ENCODE measurements around the gene WWOX.

Gene WWOX

DNA sequence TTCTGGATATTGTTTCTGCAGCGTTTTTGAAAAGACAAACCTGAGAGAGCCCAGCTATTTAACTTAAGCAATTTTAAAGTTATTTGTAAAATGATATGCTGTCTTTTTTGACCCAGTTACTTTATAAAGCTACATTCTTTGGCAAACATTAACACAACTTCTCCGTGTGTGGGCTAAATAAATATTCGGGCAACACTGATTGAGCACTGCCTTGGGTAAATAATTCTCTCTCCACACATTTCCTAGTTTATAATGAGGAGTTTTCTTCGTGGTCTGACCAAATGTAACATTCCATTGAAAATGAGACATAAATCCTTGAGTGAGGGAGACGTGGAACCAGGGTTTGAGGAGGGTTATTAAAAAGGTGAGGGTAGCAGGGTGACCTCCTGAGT is 142.8 kb downstream of the WWOX start:
- FAIRE-seq, result no peak
- TF ChIP-seq, protein P1, sequence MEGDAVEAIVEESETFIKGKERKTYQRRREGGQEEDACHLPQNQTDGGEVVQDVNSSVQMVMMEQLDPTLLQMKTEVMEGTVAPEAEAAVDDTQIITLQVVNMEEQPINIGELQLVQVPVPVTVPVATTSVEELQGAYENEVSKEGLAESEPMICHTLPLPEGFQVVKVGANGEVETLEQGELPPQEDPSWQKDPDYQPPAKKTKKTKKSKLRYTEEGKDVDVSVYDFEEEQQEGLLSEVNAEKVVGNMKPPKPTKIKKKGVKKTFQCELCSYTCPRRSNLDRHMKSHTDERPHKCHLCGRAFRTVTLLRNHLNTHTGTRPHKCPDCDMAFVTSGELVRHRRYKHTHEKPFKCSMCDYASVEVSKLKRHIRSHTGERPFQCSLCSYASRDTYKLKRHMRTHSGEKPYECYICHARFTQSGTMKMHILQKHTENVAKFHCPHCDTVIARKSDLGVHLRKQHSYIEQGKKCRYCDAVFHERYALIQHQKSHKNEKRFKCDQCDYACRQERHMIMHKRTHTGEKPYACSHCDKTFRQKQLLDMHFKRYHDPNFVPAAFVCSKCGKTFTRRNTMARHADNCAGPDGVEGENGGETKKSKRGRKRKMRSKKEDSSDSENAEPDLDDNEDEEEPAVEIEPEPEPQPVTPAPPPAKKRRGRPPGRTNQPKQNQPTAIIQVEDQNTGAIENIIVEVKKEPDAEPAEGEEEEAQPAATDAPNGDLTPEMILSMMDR (IDR thresholded peaks at IDR 0.05; ENCODE audit: insufficient read depth, missing control alignments), result no peak
- no peak for DNase-seq (ENCODE audit: insufficient read length, low spot score)

DNA sequence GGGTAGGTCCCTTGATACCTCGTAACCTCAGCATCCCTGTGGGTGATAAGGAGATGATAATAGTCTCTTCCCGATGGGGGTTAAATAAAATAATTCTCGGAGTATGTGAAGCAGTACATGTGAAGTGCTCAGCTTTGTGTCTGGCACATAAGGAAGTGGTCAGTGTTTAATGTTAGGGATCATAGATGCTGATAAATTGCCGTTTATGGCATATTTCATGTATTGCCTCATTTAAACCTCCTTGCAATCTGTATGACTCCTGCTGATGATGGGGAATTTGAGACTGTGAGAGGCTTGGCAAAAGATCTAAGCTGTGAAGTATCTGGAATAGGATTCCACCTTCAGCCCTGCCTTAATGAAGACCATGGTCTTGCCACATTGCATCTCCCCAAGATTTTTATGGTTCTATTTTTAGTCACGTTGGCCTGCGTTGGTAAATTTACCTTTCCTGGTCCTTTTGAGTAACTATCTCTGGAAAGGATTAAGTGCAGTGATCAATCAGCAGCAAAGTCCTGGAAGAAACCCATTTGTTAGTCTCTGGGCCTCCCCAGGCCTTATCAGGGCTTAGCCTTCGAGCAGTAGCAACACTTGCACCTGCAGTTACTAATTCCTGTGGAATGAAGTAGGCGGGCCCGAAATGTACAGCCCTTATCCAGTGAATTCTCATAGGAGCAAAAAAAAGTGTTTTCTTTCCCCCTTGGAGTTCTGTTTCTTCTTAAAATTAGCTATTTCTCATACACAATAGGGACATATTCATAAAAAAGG is 144.9 kb downstream of the WWOX start:
- DNase-seq (ENCODE audit: insufficient read length, low spot score) (no peak), FAIRE-seq (no peak)
- TF ChIP-seq, protein P1 (IDR thresholded peaks at IDR 0.05; ENCODE audit: insufficient read depth, missing control alignments), result no peak

DNA sequence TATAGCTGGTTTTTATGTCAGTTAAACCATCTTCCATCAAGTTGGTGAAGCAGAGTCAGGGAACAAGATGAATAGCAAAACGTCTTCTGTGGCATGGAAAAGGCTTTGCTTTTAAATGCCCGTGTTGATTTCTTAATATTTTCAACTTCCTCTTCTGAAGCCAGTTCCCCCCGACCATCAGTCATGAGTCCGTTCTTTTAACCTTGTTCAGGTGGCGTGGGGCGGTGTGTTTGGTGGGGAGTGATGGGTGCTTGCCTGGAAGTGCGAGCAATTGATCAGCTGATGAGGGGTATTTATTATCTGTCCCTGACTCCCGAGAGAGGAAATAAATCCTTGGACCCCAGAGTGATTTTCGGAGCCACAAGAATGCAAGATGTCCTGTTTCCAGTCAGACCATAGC is 147.1 kb downstream of the WWOX start:
- FAIRE-seq (no peak), DNase-seq (ENCODE audit: insufficient read length, low spot score) (no peak)
- TF ChIP-seq, protein P1 (IDR thresholded peaks at IDR 0.05; ENCODE audit: insufficient read depth, missing control alignments), result no peak

DNA sequence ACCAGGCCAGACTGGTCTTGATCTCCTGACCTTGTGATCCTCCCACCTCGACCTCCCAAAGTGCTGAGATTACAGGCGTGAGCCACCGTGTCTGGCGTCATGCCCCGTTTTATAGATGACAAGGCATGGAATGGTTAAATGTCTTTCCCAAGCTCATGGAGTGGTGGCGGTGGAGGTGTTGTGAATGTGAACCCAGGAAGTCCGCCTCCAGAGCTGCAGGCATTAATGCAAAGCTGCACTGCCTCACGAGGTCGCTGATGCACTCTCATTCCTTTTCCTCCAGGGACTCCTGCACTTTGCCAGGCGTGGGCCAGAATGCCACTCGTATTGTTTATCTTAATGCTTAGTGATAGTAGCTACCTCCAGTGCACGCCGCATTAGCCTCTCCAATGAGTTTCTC is 149.6 kb downstream of the WWOX start:
- FAIRE-seq, result no peak
- no peak for DNase-seq (ENCODE audit: insufficient read length, low spot score)
- TF ChIP-seq, protein P1 (IDR thresholded peaks at IDR 0.05; ENCODE audit: insufficient read depth, missing control alignments), result peak; percentile 83

DNA sequence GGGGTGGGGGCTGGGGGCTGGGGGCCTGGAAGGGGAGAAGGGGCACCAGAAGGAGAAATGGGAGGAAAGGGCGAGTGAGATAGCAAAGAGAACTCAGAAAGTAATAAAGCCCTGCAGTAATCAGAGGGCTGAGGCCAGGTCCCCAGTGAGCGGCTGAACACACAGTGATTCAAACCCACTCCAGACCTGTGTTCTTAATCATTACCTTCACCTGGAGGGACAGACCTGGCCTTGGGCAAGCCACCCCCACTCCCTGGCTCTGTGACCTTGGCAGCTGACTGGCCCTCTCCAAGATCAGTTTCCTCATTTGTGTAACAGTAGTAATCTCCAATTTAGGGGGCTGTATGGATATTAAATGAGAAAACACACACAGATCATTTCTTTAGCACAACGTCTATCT is 150.4 kb downstream of the WWOX start:
- TF ChIP-seq, protein P1 (IDR thresholded peaks at IDR 0.05; ENCODE audit: insufficient read depth, missing control alignments), result no peak
- FAIRE-seq (no peak), DNase-seq (ENCODE audit: insufficient read length, low spot score) (no peak)

DNA sequence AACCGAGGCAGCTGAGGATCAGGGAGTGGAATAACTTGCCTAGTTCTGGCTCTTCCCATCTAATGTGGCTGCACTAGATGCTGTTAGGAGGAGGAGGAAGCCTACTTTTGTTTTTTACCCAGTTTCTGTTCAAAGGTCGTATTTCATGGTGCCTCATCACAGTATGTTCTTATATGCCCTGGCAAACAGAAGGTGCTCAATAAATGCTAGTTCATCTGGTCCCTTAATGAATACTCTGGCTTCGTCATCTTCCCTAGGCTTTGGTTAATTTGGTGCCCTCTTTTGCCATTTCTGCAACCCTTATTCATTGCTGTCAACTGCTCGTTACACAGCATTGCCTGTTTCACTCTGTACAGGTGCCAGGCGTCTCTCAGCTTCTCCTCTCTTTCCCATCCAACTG is 151.7 kb downstream of the WWOX start:
- TF ChIP-seq, protein P1 (IDR thresholded peaks at IDR 0.05; ENCODE audit: insufficient read depth, missing control alignments), result no peak
- FAIRE-seq (no peak), DNase-seq (ENCODE audit: insufficient read length, low spot score) (no peak)

DNA sequence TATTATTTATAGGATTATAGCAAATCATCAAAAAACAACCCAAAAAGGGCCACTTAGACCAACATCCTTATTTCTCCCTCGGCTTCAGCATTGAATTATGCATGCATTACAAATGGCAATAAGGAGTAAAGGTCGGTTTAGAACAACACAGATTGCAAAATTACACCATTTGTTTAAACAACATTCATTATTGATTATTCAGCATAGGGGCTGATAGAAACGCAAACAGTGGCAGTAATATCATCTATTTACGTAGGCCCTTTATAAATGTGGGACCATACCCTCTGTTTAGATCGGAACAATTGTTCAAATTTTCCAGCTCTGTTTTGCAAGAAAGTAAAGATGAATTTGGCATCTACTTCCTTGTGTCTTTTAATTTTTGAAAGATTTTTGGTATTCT is 153.3 kb downstream of the WWOX start:
- TF ChIP-seq, protein P1 (IDR thresholded peaks at IDR 0.05; ENCODE audit: insufficient read depth, missing control alignments), result no peak
- FAIRE-seq, result no peak
- DNase-seq (ENCODE audit: insufficient read length, low spot score), result no peak
